ENCODE measurements around the gene TRIM7.
"Not testable (repeated sequence)": the region's sequence is repeated elsewhere in the genome, so short reads cannot be mapped to it uniquely, and the experiment has no call there.

DNA sequence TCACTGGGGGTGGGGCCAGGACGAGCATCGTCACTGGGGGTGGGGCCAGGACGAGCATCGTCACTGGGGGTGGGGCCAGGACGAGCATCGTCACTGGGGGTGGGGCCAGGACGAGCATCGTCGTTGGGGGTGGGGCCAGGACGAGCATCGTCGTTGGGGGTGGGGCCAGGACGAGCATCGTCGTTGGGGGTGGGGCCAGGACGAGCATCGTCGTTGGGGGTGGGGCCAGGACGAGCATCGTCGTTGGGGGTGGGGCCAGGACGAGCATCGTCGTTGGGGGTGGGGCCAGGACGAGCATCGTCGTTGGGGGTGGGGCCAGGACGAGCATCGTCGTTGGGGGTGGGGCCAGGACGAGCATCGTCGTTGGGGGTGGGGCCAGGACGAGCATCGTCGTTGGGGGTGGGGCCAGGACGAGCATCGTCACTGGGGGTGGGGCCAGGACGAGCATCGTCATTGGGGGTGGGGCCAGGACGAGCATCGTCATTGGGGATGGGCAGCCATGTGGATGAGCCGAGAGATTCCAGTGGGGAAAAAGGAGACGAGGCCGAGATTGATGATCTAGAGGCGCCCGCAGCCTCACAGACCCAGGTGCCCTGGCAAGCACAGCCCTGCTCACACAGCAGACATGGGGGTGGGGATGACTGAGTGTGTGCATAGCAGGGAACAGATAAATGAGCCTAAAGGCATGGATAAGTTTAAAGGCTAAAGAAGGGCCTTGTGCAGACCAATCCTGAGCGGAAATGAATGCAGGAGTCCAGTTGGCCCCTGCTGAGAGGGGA is 44.1 kb downstream of the TRIM7 start:
- TF ChIP-seq, protein P1, sequence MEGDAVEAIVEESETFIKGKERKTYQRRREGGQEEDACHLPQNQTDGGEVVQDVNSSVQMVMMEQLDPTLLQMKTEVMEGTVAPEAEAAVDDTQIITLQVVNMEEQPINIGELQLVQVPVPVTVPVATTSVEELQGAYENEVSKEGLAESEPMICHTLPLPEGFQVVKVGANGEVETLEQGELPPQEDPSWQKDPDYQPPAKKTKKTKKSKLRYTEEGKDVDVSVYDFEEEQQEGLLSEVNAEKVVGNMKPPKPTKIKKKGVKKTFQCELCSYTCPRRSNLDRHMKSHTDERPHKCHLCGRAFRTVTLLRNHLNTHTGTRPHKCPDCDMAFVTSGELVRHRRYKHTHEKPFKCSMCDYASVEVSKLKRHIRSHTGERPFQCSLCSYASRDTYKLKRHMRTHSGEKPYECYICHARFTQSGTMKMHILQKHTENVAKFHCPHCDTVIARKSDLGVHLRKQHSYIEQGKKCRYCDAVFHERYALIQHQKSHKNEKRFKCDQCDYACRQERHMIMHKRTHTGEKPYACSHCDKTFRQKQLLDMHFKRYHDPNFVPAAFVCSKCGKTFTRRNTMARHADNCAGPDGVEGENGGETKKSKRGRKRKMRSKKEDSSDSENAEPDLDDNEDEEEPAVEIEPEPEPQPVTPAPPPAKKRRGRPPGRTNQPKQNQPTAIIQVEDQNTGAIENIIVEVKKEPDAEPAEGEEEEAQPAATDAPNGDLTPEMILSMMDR (IDR thresholded peaks at IDR 0.05): not testable (repeated sequence)
- TF ChIP-seq ZFX (IDR thresholded peaks at IDR 0.05; ENCODE audit: borderline replicate concordance): not testable (repeated sequence)
